Measurements from ENCODE around the gene C1orf52.

C1orf52 gene

GRCh38 chr1:85259118-85259911 is at the start of gene C1orf52:
Gene C1orf52, minus strand, starts transcription at chr1:85259662. Its CDS starts 29 bp downstream, at chr1:85259633.
- in situ Hi-C loops (cut with HindIII; ENCODE audit: low sequenced_read_pairs): no loop called here

- in situ Hi-C loops (cut with HindIII; ENCODE audit: low sequenced_read_pairs): loop anchor here (10.0 kb wide), 1 partner anchor 86 kb away; no protein-coding TSS in a partner anchor
These were observed 49.4 kb upstream of the C1orf52 start for GRCh38 chr1:85308833-85309350.

- in situ Hi-C loops (cut with HindIII; ENCODE audit: low sequenced_read_pairs): loop anchor here (10.0 kb wide), 1 partner anchor 87 kb away; no protein-coding TSS in a partner anchor
These were observed 48.7 kb upstream of the C1orf52 start for GRCh38 chr1:85307987-85308832.

GRCh38 chr1:85306236-85306635 is 46.8 kb upstream of the C1orf52 start:
- in situ Hi-C loops (cut with HindIII; ENCODE audit: low sequenced_read_pairs): loop anchor here (10.0 kb wide), 1 partner anchor 89 kb away; no protein-coding TSS in a partner anchor

GRCh38 chr1:85303440-85304162 is 44.1 kb upstream of the C1orf52 start:
- in situ Hi-C loops (cut with HindIII; ENCODE audit: low sequenced_read_pairs): loop anchor here (10.0 kb wide), 1 partner anchor 91 kb away; no protein-coding TSS in a partner anchor

- in situ Hi-C loops (cut with HindIII; ENCODE audit: low sequenced_read_pairs): loop anchor here (10.0 kb wide), 1 partner anchor 95 kb away; no protein-coding TSS in a partner anchor
These were observed 40.7 kb upstream of the C1orf52 start for GRCh38 chr1:85300140-85300539.

GRCh38 chr1:85297855-85298629 is 38.6 kb upstream of the C1orf52 start:
- in situ Hi-C loops (cut with HindIII; ENCODE audit: low sequenced_read_pairs): loop anchor here (10.0 kb wide), 1 partner anchor 187 kb away; no protein-coding TSS in a partner anchor

GRCh38 chr1:85297538-85297854 is 38.0 kb upstream of the C1orf52 start:
- in situ Hi-C loops (cut with HindIII; ENCODE audit: low sequenced_read_pairs): loop anchor here (10.0 kb wide), 1 partner anchor 187 kb away; no protein-coding TSS in a partner anchor

- in situ Hi-C loops (cut with HindIII; ENCODE audit: low sequenced_read_pairs): loop anchor here (10.0 kb wide), 1 partner anchor 188 kb away; no protein-coding TSS in a partner anchor
These were observed 37.5 kb upstream of the C1orf52 start for GRCh38 chr1:85296980-85297379.

GRCh38 chr1:85295654-85296053 is 36.2 kb upstream of the C1orf52 start:
- in situ Hi-C loops (cut with HindIII; ENCODE audit: low sequenced_read_pairs): loop anchor here (10.0 kb wide), 1 partner anchor 189 kb away; no protein-coding TSS in a partner anchor

GRCh38 chr1:85295006-85295431 is 35.6 kb upstream of the C1orf52 start:
- in situ Hi-C loops (cut with HindIII; ENCODE audit: low sequenced_read_pairs): loop anchor here (10.0 kb wide), 1 partner anchor 190 kb away; no protein-coding TSS in a partner anchor

GRCh38 chr1:85290826-85291225 is 31.4 kb upstream of the C1orf52 start:
- in situ Hi-C loops (cut with HindIII; ENCODE audit: low sequenced_read_pairs): loop anchor here (10.0 kb wide), 1 partner anchor 194 kb away; no protein-coding TSS in a partner anchor

GRCh38 chr1:85289848-85290335 is 30.4 kb upstream of the C1orf52 start:
- in situ Hi-C loops (cut with HindIII; ENCODE audit: low sequenced_read_pairs): loop anchor here (10.0 kb wide), 1 partner anchor 195 kb away; no protein-coding TSS in a partner anchor

- in situ Hi-C loops (cut with HindIII; ENCODE audit: low sequenced_read_pairs): no loop called here
These were observed 29.9 kb upstream of the C1orf52 start for GRCh38 chr1:85289207-85289847.

GRCh38 chr1:85284202-85284601 is 24.7 kb upstream of the C1orf52 start:
- in situ Hi-C loops (cut with HindIII; ENCODE audit: low sequenced_read_pairs): no loop called here

- in situ Hi-C loops (cut with HindIII; ENCODE audit: low sequenced_read_pairs): no loop called here
These were observed 24.2 kb upstream of the C1orf52 start for GRCh38 chr1:85283475-85284199.

- in situ Hi-C loops (cut with HindIII; ENCODE audit: low sequenced_read_pairs): no loop called here
These were observed 23.0 kb upstream of the C1orf52 start for GRCh38 chr1:85282424-85282823.

GRCh38 chr1:85280636-85281035 is 21.2 kb upstream of the C1orf52 start:
- in situ Hi-C loops (cut with HindIII; ENCODE audit: low sequenced_read_pairs): no loop called here
